Gastroesophageal sphincter (tissue), 3 donors: Measurements from ENCODE around the gene SFMBT2.

Experiments used
- POLR2A ChIP-seq, 2 donors: fragments of 450-650 bp; IDR thresholded peaks; one replicate each; pipeline ENCODE4 v1.6.1; 2017; ENCODE audit warnings: antibody characterized with exemption in 2 of 2, mild to moderate bottlenecking in 2 of 2, moderate library complexity in 1 of 2
- POLR2AphosphoS5 ChIP-seq: sonication (generic); formaldehyde crosslinking; IDR thresholded peaks from one replicate; pipeline ENCODE4 v1.6.1; 2017; ENCODE audit warnings: antibody characterized with exemption
- TF ChIP-seq, protein P1 (sequence below), 4 experiments: fragments of 200-600 bp in 2 of 4; fragments of 450-650 bp in 2 of 4; sonication (generic) in 1 of 4; IDR thresholded peaks; one replicate each; pipeline ENCODE4 v1.5.1; 2017 to 2019; ENCODE audit warnings: antibody characterized with exemption in 4 of 4, mild to moderate bottlenecking in 2 of 4, moderate library complexity in 2 of 4

DNA sequence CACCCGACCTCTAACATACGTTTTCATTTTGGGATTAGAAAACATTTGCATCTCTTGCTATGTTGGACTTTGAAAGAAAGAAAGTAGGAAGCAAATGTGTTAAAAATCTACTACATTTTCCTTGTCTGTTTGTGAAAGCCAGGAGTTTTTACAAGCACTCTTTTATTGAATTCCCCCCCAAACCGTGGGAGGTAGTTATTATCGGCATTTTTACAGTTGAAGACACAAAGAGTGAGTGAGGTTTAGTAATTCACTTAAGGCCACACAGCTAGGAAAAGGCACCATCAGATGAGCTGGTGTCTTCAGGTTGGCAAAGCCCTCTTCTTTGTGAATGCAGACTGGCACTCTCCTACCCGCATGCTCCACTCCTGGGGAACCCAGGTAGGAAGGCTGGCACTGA is 23.5 kb upstream of the SFMBT2 start:
- TF ChIP-seq, protein P1, sequence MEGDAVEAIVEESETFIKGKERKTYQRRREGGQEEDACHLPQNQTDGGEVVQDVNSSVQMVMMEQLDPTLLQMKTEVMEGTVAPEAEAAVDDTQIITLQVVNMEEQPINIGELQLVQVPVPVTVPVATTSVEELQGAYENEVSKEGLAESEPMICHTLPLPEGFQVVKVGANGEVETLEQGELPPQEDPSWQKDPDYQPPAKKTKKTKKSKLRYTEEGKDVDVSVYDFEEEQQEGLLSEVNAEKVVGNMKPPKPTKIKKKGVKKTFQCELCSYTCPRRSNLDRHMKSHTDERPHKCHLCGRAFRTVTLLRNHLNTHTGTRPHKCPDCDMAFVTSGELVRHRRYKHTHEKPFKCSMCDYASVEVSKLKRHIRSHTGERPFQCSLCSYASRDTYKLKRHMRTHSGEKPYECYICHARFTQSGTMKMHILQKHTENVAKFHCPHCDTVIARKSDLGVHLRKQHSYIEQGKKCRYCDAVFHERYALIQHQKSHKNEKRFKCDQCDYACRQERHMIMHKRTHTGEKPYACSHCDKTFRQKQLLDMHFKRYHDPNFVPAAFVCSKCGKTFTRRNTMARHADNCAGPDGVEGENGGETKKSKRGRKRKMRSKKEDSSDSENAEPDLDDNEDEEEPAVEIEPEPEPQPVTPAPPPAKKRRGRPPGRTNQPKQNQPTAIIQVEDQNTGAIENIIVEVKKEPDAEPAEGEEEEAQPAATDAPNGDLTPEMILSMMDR (IDR thresholded peaks at IDR 0.05): no peak
- TF ChIP-seq POLR2AphosphoS5 (no peak), POLR2A (IDR thresholded peaks at IDR 0.05) (no peak)
